GM12892 (cell line): ENCODE measurements around the gene GALNT7.

Experiments used
- POLR2A ChIP-seq: IDR thresholded peaks from 2 replicates; pipeline ENCODE4 v1.6.1; 2011; ENCODE audit warnings: low read depth, low read length, control low read depth
- POLR2AphosphoS5 ChIP-seq: IDR thresholded peaks from 2 replicates; pipeline ENCODE4 v1.6.1; 2011; ENCODE audit warnings: low read depth, low read length, control low read depth
- TAF1 ChIP-seq: IDR thresholded peaks from 2 replicates; pipeline ENCODE4 v1.6.1; 2011; ENCODE audit warnings: low read depth, mild to moderate bottlenecking, control low read depth, low read length, borderline replicate concordance

- TF ChIP-seq POLR2A (no peak), POLR2AphosphoS5 (no peak), TAF1 (no peak)
These were observed 46.0 kb downstream of the GALNT7 start for GRCh38 chr4:173214661-173215060.
